Measurements from ENCODE around the gene SPOP. TPM values are rescaled to one million over a fixed set of nuclear protein-coding genes. Genes with fewer than 3 reads are reported as not detected.

SPOP gene
- total RNA-seq, 4 donors from 2014 or later, result 27.5 to 57.5 (median 53.5) TPM

DNA sequence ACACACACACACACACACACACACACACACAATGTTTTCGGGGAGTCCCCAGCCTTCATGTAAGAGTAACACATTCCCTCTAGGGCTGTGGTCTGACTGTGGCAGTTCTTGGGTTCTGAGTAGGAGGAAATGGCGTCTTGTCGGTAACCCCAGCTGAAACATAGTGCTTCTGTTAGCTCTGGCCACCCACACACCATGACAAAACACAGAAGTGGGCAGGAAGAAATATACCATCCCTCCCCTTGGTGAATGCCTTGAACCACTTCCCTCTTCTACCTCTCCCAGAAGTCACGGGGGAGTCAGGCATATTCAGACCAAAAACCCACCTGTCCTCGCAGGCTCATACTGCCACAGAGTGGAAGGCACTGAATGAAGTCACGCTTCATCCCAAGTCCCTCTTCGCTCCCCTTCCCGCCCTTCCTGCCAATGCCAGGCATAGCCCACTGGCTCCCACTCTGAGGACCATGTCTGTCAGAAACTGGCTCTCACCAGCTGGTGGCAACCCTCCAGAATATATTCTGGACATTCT lies 18.4 kb upstream of the SPOP start:
- Histone ChIP-seq H3K36me3 (peaks cover 0 to 19% of the 10 kb centered on the region in 2 donors), H3K27me3 (no peaks in the 10 kb centered on the region), H3K4me1 (peaks cover 7 to 13% of the 10 kb centered on the region in 2 donors), H3K9me3 (no peaks in the 10 kb centered on the region), H3K27ac (no peak overlapping the region), H3K4me3 (no peak overlapping the region)
- in situ Hi-C loops (cut with MboI; ENCODE audit: low sequenced_read_pairs in 4 of 4) (loop anchor here in 1 of 4 donors (5.0 kb wide), 1 partner anchor 124 kb away; no protein-coding TSS in a partner anchor), intact Hi-C loops (cut with DNase I; ENCODE audit: low total_unique reads) (no loop called here)
- ATAC-seq (no peak), DNase-seq (peak in 1 of 2 donors; percentile 11)
- TF ChIP-seq, protein P1, sequence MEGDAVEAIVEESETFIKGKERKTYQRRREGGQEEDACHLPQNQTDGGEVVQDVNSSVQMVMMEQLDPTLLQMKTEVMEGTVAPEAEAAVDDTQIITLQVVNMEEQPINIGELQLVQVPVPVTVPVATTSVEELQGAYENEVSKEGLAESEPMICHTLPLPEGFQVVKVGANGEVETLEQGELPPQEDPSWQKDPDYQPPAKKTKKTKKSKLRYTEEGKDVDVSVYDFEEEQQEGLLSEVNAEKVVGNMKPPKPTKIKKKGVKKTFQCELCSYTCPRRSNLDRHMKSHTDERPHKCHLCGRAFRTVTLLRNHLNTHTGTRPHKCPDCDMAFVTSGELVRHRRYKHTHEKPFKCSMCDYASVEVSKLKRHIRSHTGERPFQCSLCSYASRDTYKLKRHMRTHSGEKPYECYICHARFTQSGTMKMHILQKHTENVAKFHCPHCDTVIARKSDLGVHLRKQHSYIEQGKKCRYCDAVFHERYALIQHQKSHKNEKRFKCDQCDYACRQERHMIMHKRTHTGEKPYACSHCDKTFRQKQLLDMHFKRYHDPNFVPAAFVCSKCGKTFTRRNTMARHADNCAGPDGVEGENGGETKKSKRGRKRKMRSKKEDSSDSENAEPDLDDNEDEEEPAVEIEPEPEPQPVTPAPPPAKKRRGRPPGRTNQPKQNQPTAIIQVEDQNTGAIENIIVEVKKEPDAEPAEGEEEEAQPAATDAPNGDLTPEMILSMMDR (IDR thresholded peaks at IDR 0.05 in 4 of 5, conservative IDR thresholded peaks at IDR 0.05 in 1 of 5), result no peak
- no peak for TF ChIP-seq POLR2A (IDR thresholded peaks at IDR 0.05)

DNA sequence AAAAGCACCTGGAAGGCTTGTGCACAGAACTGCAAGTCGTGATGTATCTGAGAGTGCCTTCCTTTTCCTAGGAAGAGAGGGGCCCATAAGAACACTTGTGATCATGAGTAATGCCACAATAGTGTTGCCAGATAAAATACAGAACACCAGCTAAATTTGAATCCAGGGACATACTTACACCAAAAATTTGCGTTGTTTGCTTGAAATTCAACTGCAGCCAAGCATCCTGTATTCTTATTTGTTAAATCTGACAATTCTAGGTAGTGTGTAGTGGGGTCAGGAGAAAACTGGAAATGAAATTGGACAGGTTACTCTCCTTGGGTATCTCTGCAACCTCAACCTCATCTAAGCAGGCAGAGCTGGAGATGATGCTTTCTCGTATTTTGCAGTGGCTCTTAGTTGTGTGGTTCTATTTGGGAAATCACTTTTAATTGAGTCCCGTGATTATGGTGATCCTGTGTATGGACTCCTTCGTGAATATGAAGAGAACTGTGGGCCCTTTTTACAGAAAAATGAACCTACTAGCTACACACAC lies 17.9 kb upstream of the SPOP start:
- DNase-seq (no peak), ATAC-seq (no peak)
- TF ChIP-seq POLR2A (IDR thresholded peaks at IDR 0.05), result no peak
- TF ChIP-seq, protein P1 (IDR thresholded peaks at IDR 0.05 in 4 of 5, conservative IDR thresholded peaks at IDR 0.05 in 1 of 5), result peak in 1 of 5 experiments; percentile 18
- no peaks in the 10 kb centered on the region for H3K27me3 ChIP-seq
- no peaks in the 10 kb centered on the region for H3K9me3 ChIP-seq
- H3K4me3 ChIP-seq, result no peak overlapping the region
- H3K4me1 ChIP-seq, result peaks cover 12 to 18% of the 10 kb centered on the region in 2 donors
- intact Hi-C loops (cut with DNase I; ENCODE audit: low total_unique reads) (loop anchor here (1.0 kb wide), 1 partner anchor 127 kb away; no protein-coding TSS in a partner anchor), in situ Hi-C loops (cut with MboI; ENCODE audit: low sequenced_read_pairs in 4 of 4) (loop anchor here in 1 of 4 donors (5.0 kb wide), 1 partner anchor 123 kb away; no protein-coding TSS in a partner anchor)
- H3K27ac ChIP-seq, result no peak overlapping the region
- peaks cover 0 to 14% of the 10 kb centered on the region in 2 donors for H3K36me3 ChIP-seq

DNA sequence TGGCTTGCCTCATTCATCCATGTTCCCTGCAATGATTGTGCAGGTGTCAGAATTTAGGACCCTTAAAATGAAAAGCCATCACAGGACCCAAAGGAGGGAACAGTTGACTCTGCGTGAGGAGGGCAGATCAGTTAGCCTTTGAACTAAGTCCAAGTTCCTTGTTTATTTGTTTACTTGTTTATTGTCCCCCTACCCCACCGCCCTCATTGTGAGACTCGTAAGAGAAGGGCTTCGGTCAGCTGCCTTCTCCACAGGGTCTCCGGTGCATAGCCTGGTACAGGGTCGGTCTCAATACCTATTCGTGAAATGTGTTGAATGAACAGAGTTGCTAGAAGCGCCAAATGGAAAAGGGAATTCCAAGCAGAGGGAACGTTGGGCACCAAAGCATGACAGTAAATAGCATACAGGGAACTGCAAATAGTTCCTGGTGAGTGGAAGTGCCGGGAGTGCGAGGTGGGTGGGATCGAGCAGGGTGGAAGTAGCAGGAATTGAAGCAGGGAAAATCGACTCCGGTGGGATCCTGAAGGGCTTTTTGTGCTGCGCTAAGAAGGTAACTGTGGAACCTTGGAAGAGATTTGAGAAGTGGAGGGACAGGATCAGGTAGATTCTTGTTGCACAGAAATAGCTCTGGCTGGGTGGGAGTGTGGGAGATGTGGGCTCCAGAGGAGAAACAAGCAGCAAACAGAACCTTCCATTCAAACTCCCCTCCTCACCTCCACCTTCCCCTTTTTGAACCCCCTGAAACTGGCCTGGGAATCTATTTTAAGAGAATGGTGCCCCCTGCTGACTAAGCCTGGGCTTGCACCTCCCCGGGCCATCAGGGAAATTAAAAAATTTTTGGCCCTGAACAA lies 17.2 kb upstream of the SPOP start:
- ATAC-seq (no peak), DNase-seq (peak in 1 of 2 donors; percentile 36)
- in situ Hi-C loops (cut with MboI; ENCODE audit: low sequenced_read_pairs in 4 of 4), result loop anchor here (5.0 kb wide), 1 partner anchor 123 kb away; no protein-coding TSS in a partner anchor
- intact Hi-C loops (cut with DNase I; ENCODE audit: low total_unique reads), result loop anchor here (1.0 kb wide), 1 partner anchor 127 kb away; no protein-coding TSS in a partner anchor
- H3K4me3 ChIP-seq, result no peak overlapping the region
- peaks cover 0 to 7% of the 10 kb centered on the region in 2 donors for H3K36me3 ChIP-seq
- H3K27ac ChIP-seq, result no peak overlapping the region
- no peaks in the 10 kb centered on the region for H3K9me3 ChIP-seq
- no peaks in the 10 kb centered on the region for H3K27me3 ChIP-seq
- peaks cover 15 to 18% of the 10 kb centered on the region in 2 donors for H3K4me1 ChIP-seq
- no peak for TF ChIP-seq POLR2A (IDR thresholded peaks at IDR 0.05)
- TF ChIP-seq, protein P1 (IDR thresholded peaks at IDR 0.05 in 4 of 5, conservative IDR thresholded peaks at IDR 0.05 in 1 of 5), result peak; percentile 94 to 97 (median 96)

DNA sequence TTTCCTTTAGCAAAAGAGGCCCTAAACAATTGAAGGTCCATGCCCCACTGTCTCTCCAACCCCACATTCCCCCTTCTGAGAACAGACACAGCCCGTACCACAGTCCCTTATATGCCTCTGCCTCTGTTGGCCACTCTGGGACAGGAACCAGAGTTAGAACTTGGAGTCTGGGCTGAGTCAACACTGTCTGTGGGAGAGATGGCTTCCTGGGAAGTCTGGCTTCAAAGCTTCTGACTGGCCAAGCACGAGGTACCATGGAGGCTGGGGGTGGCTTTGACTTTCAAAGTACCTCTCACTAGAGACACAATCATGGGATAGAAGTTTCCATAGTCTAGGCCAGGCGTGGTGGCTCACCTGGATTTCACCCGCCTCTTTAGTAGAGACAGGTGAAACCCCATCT lies 14.9 kb upstream of the SPOP start:
- H3K4me1 ChIP-seq, result peaks cover 15 to 23% of the 10 kb centered on the region in 2 donors
- DNase-seq (no peak), ATAC-seq (no peak)
- TF ChIP-seq POLR2A (IDR thresholded peaks at IDR 0.05), result no peak
- H3K36me3 ChIP-seq, result no peaks in the 10 kb centered on the region
- no peak overlapping the region for H3K27ac ChIP-seq
- H3K4me3 ChIP-seq, result no peak overlapping the region
- intact Hi-C loops (cut with DNase I; ENCODE audit: low total_unique reads), result no loop called here
- in situ Hi-C loops (cut with MboI; ENCODE audit: low sequenced_read_pairs in 4 of 4), result loop anchor here in 3 of 4 donors (5.0 kb wide), 1 partner anchor 120 kb away; no protein-coding TSS in a partner anchor
- H3K9me3 ChIP-seq, result no peaks in the 10 kb centered on the region
- H3K27me3 ChIP-seq, result no peaks in the 10 kb centered on the region

Data from gastrocnemius medialis (tissue), 4 donors.